HG03439 (cell line): ENCODE measurements around the gene SPATA2.

Experiments used
- ATAC-seq: cut with Tn5 transposase; IDR thresholded peaks from one replicate; pipeline ENCODE4 v1.9.1; 2021; ENCODE audit warnings: mild to moderate bottlenecking, moderate library complexity; ENCODE audit not compliant: unreplicated experiment

Gene SPATA2

DNA sequence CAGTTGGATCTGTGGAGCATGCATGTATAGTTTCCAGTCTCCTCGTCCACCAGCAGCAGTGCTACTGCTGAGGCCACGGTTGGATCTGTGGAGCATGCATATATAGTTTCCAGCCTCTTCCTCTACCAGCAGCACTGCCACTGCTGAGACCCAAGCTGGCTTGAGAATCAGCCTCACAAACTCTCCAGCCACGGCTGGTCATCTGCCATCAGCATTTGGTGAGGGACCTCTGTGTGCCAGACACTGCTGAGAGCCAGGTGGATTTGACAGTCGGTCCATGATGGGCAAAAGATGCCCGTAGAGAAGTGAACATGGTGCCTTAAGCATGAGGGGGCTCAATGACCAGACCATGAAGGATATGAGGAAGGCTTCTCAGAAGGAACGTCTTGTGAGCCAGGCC lies 56.3 kb downstream of the SPATA2 start:
- no peak for ATAC-seq

DNA sequence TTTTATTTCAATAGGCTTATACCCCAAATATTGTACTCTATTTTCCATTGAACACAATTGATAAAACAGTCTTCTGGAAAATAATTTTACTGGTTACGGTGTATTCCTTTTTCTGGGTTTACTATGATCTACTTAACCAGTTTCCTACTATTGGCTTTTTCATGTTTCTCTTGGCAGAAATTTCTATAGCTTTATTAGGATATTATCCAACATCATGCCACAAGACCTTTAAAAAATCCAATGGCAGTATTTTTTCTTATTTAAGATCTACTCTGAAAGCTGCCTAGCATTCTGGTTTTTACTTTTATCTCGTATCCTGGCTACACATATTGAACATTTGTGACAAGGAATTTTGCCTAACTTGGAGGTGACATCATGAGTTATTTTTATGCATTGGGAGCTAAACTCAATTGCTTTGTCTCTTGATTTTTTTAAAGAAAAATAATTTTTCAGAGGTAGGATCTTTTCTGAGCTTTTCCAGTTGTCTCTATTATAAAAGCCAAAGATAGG lies 57.2 kb downstream of the SPATA2 start:
- ATAC-seq: no peak

DNA sequence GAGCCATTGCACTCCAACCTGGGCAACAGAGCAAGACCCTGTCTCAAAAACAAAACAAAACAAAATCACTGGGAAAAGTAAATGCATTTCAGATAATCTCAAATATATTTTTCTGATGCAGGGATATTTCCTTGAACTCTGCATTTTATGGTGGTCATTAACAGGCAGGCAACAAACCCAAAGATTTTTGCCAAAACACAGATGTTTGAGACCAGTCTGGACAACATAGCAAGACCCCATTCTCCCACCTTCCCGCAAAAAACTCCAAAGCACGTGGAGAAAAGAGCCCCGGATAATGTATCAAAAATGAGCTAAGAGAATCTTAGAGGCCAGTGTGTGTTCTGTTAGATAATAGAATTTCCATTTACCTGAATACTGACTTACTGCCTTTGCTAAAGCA lies 58.4 kb downstream of the SPATA2 start:
- ATAC-seq: no peak

DNA sequence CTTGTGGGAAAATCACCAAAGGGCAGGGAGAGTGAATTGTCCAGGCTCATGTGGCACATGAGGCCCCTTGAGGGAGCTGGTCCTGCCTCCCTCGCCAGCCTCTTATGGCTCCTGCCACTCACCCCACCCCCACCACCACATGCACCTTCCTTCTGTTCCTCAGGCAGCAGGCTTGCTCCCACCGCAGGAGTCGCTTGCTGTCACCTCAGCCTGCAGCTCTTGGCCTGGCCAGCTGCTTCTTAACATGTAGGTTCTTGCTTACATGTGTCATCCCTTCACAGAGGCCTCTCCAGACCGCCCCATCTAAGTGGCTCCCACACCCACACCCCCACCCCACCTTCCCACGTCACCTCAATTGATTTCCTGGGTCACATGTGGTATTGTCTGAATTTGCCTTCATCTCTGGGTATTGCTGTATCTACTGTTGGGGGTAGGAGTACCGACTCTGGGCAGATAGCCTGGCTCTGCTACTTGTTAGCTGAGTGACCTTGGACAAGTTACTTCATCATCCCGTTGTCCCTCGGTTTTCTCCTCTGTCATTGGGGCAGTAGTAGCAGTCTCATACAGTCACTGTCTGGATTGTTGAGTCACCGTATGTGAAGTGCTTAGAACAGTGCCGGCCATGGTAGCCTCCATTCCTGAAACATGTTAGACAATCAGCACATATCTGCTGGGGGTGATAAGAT lies 61.0 kb downstream of the SPATA2 start:
- no peak for ATAC-seq

DNA sequence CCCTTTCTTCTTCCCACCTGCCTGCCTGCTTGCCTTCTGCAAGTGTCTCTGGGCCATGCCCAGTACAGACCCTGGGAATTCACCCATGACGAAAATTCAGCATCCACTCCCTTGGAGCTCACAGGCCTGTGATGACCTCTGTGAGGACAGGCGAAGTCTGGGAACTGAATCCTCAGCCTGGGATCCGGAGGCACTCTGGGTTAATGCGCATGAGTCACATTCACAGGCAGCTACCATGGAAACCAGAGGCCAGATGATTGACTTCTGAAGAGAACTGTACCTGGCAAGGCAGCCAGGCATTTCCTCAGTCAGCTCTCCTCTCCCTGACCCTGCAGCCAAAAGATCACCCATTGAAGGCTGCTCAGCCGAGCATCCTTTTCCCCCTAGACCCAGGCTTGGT lies 61.7 kb downstream of the SPATA2 start:
- no peak for ATAC-seq
